Skin epidermis (tissue), 12 donors: ENCODE measurements around the gene C1orf50.
"Not testable (repeated sequence)": the region's sequence is repeated elsewhere in the genome, so short reads cannot be mapped to it uniquely, and the experiment has no call there.

ENCODE experiments used
- H3K27ac ChIP-seq, 21 experiments: fragments of 200-600 bp; sonication (generic) in 11 of 21; one replicate each; pipeline ENCODE4 v1.5.0; 2020; ENCODE audit warnings: mild to moderate bottlenecking in 3 of 21, inconsistent platforms in 2 of 21, moderate library complexity in 2 of 21
- H3K4me3 ChIP-seq, 7 experiments: fragments of 200-600 bp; sonication (generic) in 2 of 7; one replicate each; pipeline ENCODE4 v1.5.0; 2020; ENCODE audit warnings: inconsistent platforms in 2 of 7, mild to moderate bottlenecking in 2 of 7, moderate library complexity in 1 of 7

The C1orf50 gene

DNA sequence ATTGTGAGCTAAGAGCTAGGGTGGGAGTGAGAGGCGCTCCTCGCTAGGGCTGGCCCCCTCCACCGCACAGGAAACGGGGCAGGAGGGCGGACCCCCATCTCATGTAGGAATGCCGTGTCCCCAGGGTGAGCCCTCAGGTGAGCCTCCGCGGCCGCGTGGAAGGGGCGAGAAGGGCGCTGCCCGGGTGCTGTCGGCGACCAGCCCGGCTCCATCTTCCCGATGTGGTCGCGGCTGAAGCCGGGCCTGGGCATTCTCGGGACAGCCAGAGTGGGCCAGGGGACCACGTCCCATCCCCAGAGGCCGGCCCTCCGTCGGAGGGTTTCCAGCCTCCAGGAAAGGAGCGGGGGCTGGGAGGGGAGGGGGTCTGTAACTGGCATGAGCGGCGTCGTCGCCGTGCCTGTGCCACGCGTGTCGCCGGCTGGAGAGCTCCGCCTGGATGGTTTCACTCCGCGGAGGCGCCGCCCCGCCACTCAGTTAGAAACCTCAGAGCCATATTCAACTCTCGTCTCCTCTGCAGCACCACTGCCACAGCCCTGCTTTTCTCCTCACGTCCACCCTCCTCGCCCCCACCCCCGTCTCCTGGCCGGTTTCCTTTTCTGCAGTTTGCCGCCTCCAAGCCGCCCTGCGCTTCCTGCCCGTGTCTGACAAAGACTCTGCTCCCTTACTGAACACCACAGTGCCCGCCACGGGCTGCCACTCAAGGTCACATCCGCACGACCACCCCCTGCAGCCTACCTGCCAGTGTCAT is 18.1 kb downstream of the C1orf50 start, which contains the start of gene TMEM269:
Gene TMEM269, plus strand, starts transcription at position 46 of the 748 bp plus-strand sequence. CDS start 4,903 bp downstream, outside the sequence.
- Histone ChIP-seq H3K27ac (peak within 1 kb of the TSS in 2 of 21 experiments; percentile 4 to 29), H3K4me3 (peak within 1 kb of the TSS; percentile 16 to 40 (median 22))

DNA sequence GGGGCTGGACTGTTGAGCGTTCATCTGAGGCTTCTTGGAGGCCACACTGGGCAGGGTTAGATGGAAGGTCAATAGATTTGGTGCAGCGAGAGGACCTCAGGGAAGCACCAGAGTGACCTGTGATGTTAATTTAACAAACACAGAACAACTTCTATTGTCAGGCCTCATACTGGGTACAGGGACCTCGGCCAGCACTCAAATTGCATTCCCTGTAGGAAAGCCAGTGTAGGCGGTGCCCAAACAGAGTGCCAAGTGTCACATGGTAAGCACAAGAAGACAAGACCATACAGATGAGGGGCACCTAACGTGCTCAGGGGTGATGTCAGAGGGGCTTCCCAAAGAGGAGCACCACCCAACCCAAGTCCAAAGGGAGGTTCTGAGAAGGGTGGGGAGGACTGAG is 19.0 kb downstream of the C1orf50 start:
- Histone ChIP-seq H3K27ac (no peak overlapping the region), H3K4me3 (no peak overlapping the region)

DNA sequence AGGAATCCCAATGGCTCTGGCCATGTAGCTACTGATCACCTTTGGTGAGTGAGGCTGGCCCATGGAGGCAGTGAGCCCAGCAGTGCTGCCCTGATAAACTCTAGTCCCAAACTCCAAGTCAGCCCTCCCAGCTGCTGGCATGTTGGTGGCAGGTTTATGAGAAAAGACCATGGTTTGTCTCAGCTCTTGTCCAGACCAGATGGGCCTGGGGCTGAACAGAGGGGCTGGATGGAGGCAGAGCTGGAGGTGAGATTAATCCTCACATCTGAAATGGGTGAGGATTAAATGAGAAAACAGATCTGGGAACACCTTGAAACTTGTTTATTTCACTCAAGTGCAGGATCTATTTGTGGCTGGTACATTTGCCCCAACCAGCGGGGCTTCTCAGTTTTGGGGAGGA is 21.0 kb downstream of the C1orf50 start:
- no peak overlapping the region for H3K4me3 ChIP-seq
- no peak overlapping the region for H3K27ac ChIP-seq

DNA sequence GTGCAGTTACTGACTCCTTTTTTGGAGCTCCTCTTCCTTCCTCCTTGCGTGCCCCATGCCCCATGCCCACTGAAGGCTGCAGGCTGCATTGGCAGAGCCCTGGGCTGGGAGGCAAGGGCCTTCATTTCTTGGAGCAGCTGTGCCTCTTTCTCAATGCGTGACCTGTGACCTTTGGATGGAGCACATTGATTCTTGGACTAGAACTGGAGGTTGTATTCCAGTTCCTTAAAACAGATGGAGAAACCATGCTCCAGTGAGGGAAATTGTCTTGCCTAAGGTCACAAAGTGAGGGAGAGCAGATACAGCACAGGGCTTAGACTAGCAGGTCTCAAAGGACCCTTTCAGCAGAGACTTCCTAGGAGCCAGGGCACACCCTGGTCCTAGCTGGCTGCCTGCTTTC is 26.8 kb downstream of the C1orf50 start:
- H3K27ac ChIP-seq: no peak overlapping the region
- no peak overlapping the region for H3K4me3 ChIP-seq

- no peak overlapping the region for H3K4me3 ChIP-seq
- no peak overlapping the region for H3K27ac ChIP-seq
Observed at GRCh38 chr1:42797414-42797813, 30.4 kb downstream of the C1orf50 start.

GRCh38 chr1:42797979-42798378 is 30.9 kb downstream of the C1orf50 start:
- Histone ChIP-seq H3K27ac (no peak overlapping the region), H3K4me3 (no peak overlapping the region)

DNA sequence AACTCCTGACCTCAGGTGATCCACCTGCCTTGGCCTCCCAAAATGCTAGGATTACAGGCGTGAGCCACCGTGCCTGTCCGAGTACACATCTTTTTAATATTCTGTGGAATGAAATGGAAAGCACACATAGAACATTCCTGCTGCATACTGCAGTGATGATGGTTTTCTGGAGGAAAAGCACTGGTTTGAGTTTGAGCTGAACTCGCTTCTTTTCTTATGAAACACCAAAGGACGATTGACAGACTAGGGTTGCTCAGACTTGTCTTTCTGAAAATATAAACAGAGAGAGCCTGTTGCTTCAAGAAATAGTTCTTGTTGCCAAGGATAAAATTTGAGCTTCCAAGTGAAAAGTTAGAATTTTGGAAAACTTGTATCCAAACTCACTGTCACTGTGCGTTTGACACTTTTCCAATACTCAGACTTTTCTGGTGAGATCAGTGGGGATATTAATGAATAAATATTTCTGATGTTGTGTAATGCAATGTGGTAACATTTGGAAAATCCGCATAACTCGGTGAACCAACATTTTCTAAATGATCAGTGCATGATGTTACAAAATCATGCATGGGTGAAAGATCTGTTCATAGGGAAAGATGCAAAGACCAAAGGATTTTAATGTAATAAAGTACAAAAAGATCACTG is 34.9 kb downstream of the C1orf50 start:
- H3K27ac ChIP-seq: peak overlapping the region in 1 of 21 experiments; percentile 33
- H3K4me3 ChIP-seq: no peak overlapping the region

DNA sequence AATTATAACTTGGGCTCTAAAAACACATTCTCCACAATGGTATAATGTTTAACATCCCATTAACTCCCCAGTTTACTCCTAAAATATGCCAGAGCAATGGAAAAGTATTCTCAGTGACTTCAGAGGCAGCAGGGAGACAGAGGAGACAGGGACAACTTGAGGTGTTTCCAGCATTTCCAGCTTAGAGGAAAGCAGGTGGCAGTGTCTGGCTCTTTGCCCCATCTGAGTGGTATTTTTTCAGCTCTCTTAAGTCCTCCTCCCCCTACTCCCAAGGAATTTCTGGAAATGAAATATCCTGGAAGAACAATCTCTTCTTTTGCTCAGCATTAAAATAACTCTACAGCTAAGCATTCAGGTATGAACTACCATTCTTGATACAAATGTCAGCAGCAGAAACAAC is 39.1 kb downstream of the C1orf50 start:
- Histone ChIP-seq H3K27ac (peak overlapping the region in 2 of 21 experiments; percentile 3 to 13), H3K4me3 (no peak overlapping the region)

- Histone ChIP-seq H3K4me3 (no peak overlapping the region), H3K27ac (peak overlapping the region in 2 of 21 experiments; percentile 3 to 13)
Observed at GRCh38 chr1:42806593-42806992, 39.5 kb downstream of the C1orf50 start.

DNA sequence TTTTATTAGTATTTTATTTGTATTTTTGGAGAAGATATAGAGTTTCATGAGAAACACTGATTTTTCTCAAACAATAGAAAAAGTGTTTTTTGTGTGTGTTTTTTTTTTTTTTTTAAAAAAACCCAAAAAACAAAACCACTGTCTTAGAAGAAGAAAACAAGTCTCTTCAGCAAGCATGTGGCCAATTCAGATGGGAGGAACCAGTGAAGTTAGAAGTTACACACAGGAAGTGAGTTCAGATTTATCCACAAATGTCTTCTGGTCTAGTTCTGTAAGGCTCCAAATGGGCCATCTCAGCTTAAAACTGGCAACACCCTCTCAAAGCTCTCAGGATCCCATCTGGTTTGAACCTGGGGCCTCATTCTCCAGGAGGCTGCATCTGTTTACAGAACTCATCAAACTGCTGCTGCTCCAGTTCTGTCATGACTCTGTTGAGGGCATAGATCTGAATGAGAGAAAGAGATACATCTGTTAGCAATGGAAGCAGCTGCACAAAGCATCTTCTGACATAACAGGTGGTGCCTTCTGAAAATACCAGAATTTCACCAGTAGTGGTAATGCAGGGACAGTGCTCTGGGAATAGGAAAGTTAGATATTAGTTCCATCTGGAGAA is 40.1 kb downstream of the C1orf50 start:
- H3K4me3 ChIP-seq: no peak overlapping the region
- H3K27ac ChIP-seq: peak overlapping the region in 1 of 21 experiments; percentile 32

DNA sequence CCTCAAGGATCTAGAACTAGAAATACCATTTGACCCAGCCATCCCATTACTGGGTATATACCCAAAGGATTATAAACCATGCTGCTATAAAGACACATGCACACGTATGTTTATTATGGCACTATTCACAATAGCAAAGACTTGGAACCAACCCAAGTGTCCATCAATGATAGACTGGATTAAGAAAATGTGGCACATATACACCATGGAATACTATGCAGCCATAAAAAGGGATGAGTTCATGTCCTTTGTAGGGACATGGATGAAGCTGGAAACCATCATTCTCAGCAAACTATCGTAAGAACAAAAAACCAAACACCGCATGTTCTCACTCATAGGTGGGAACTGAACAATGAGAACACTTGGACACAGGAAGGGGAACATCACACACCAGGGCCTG is 47.8 kb downstream of the C1orf50 start:
- not testable (repeated sequence) for H3K4me3 ChIP-seq, H3K27ac ChIP-seq

GRCh38 chr1:42815941-42816584 is 49.0 kb downstream of the C1orf50 start:
- H3K27ac ChIP-seq: peak overlapping the region in 20 of 21 experiments; percentile 88 to 100 (median 98)

DNA sequence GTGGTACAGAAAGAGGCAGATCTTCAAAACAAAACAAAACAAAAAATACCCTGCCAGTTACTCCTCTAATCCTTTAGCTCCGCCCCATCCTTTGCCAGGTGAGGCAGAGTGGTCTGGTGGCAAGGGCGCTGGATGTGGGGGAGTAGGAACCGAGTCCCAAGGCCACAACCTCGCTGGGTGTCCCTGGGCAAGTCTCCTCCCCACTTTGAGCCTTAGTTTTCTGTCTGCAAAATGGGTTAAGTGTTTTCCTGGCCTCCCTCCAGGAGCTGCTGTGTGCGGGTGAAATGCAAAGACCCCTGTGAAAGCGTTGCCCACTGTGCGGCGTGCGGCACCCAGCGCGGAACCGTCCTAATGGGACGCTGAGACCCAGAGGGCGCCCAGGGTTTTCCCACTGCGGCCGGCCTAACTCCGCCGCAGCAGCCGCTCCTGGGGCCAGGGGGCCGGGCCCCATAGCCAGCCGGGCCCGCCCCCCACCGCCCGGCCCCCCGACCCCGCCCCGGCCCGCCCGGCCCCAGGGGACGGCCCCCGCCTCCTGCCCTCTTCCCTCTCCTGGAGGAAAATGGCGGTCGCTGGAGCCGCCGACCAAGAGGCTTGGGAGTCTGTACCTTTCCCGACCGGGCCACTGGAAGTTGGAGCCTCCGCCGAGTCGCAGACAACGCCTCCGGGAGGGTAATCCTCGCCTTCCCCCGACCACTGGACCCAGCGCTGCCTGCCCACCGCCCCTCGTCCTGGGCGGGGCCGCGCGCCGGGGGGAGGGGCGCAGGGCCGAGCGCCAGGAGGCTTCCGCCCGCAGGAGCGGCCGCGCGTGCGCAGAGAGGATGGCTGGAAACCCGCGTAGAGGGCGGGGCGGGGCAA is 49.8 kb downstream of the C1orf50 start, which contains the start of the genes ERMAP and SVBP:
Gene ERMAP, plus strand, starts transcription at position 538 of the 855 bp plus-strand sequence. CDS start 13,327 bp downstream, outside the sequence.
Gene SVBP, minus strand, starts transcription at position 813 of the 855 bp plus-strand sequence. CDS start 853 bp downstream, outside the sequence.
- H3K27ac ChIP-seq: peak within 1 kb of the TSS; percentile 88 to 100 (median 97)

More at GRCh38 chr1:42815941-42816584, 49.0 kb downstream of the C1orf50 start:
- H3K4me3 ChIP-seq: peak overlapping the region; percentile 48 to 70 (median 57)

DNA sequence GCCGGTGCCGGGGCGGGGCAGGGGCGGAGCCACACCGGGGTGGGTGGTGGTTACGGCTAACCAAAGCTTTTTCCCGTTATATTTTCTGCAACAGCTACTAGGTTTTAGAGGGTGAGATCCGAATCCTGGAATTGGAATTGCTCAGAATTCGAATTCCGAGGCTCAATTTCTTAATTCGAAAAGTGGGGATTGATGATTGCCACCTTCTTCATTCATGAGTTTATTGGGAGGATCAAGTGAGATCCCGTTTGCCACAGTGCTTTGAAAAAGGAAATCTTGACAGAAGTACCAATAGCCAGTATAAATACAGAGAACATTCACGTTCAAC is 50.4 kb downstream of the C1orf50 start:
- Histone ChIP-seq H3K4me3 (peak overlapping the region; percentile 48 to 70 (median 57)), H3K27ac (peak overlapping the region in 20 of 21 experiments; percentile 88 to 100 (median 98))

More for the DNA sequence above, 49.8 kb downstream of the C1orf50 start, which contains the start of the genes ERMAP and SVBP:
- peak within 1 kb of the TSS; percentile 48 to 70 (median 57) for H3K4me3 ChIP-seq

GRCh38 chr1:42817976-42818375 is 50.9 kb downstream of the C1orf50 start:
- H3K4me3 ChIP-seq: no peak overlapping the region
- no peak overlapping the region for H3K27ac ChIP-seq

DNA sequence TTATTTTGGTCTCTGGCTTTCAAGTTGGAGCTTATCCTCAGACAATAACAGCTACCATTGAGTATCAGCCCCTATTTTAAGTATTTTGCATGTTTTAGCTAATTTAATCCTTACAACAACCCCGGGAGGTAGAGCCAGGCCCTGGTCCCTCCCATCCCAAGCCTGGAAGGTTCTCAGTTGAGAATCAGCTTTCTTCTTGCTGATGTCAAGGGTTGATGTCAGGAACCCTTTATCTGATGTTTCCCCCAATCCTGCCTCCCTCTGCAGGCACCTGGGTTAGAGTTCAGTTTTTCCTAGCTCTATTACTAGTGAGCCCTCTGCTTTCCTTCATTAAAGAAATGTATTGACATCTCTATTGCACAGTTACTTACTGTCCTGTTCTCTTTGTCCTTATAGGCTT is 53.8 kb downstream of the C1orf50 start:
- H3K27ac ChIP-seq: peak overlapping the region in 1 of 21 experiments; percentile 1
- no peak overlapping the region for H3K4me3 ChIP-seq

DNA sequence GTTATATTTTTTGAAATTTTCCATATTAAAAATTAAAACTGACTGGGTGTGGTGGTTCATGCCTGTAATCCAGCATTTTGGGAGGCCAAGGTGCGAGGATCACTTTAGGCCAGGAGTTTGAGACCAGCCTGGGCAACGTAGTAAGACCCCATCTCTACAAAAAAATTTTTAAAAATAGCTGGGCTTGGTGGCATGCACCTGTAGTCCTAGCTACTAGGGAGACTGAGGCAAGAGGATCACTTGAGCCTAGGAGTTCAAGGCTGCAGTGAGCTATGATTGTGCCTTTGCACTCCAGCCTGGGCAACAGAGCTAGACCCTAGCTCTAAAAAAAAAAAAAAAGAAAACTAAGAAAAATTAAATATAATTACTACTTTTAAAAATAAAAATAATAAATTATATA is 54.6 kb downstream of the C1orf50 start:
- Histone ChIP-seq H3K4me3 (no peak overlapping the region), H3K27ac (no peak overlapping the region)

DNA sequence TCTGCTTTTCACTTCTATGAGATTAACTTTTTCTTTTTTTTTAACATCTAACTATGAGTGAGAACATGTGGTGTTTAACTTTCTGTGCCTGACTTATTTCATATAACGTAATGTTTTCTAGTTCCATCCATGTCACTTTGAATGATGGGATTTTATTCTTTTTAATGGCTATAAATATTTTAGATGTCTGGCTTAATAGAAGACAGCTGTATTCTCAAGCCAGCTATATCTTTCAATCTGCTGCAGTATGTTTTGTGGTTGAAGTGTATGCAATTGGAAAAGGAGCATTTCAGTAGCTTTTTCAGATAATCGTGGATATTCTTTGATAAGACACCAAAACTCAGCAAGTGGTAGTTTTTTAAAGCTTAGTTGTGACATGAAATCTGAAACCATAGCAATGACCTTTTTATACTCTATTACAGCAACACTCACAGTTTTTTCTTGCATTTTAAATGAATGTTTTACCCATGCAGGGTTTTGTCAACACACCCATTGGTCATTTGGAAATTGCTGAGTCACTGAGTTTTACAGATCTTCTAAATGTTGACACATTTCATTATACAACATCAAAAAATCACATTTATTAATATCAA is 55.8 kb downstream of the C1orf50 start:
- Histone ChIP-seq H3K27ac (no peak overlapping the region), H3K4me3 (no peak overlapping the region)
